ENCODE data around the gene KRTAP26-1.

Gene KRTAP26-1

GRCh38 chr21:30271611-30272010, 48.5 kb downstream of the KRTAP26-1 start:
- DNase-seq (ENCODE audit: low read depth), result no peak

DNA sequence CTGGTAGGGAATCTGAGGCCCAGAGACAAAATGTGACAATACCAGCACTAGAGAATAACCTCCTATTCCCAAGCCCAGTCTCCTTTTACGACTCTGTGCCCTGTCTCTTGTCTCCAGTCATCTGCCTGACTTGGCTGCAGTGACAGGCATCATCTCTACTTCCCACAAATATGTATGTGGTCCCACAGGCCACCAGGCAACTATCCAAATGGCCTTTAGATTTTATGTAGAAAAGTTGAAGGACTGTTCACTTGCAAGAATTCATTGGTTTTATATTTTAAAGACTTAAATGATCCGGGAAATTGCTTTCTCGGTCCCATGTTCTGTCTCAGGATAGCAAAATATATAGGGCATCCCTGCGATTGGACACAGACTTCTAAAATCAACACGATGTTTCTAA, 49.0 kb downstream of the KRTAP26-1 start:
- no peak for DNase-seq (ENCODE audit: low read depth)

DNA sequence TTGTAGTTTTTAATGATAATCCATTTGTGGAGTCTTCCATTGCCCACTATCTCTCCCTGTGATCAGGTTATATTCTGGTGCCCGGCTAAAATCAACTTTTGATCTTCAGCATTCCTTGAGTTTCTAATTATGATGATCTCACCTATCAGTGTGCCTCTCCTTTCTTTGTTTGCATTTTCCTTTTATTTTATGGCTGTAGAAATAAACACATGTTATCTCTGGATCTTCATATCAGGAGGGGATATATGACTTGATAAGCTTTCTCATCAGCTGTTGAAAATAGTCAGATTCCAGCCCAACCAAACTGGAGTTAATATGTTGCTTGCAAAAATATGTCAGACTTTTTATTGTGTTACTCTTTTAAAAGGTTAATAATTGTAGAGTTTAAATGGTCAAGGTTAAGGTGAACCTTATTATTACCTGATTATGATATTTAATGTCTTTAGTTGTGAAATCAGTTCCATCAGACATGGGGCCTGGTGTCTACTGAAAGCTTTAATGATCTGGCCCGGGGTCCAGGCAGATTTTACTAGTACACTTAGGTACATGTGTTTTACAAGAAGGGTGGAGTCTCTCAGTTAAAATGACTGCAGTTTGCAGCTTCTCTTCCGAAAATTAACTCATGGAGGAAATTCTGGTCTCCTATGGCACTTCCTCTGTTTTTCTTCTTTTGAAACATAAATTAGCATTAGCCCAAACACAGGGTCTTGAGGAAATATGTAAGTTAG, 50.1 kb downstream of the KRTAP26-1 start:
- no peak for DNase-seq (ENCODE audit: low read depth)

Data from T follicular helper cell (primary cell).